Endothelial cell of coronary artery (primary cell): ENCODE data around the gene SLC5A8. TPM values are rescaled to one million over a fixed set of nuclear protein-coding genes. Genes with fewer than 3 reads are reported as not detected.

Experiments
- total RNA-seq: library from RNA; depleted of rRNA; stranded (reverse); fragments of >200 nt; gene quantifications from 2 replicates; pipeline ENCODE4 v1.2.3, GENCODE V29; 2014

SLC5A8 gene, protein sequence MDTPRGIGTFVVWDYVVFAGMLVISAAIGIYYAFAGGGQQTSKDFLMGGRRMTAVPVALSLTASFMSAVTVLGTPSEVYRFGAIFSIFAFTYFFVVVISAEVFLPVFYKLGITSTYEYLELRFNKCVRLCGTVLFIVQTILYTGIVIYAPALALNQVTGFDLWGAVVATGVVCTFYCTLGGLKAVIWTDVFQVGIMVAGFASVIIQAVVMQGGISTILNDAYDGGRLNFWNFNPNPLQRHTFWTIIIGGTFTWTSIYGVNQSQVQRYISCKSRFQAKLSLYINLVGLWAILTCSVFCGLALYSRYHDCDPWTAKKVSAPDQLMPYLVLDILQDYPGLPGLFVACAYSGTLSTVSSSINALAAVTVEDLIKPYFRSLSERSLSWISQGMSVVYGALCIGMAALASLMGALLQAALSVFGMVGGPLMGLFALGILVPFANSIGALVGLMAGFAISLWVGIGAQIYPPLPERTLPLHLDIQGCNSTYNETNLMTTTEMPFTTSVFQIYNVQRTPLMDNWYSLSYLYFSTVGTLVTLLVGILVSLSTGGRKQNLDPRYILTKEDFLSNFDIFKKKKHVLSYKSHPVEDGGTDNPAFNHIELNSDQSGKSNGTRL
- total RNA-seq, result not detected in 2 replicates

GRCh38 chr12:101209319-101210302 lies at the start of gene SLC5A8:
Gene SLC5A8, minus strand, starts transcription at chr12:101210238. Its CDS starts 390 bp downstream, at chr12:101209848.

Other genes starting within 250 kb of the SLC5A8 start
- gene UTP20, start 69.9 kb upstream of the SLC5A8 start, total RNA-seq, result 15.2 and 16.6 TPM in 2 replicates
- 54.8 and 72.4 TPM in 2 replicates for gene ARL1, start 197.5 kb upstream of the SLC5A8 start, total RNA-seq